Stimulated activated CD4-positive, alpha-beta T cell treated with anti-CD3 and anti-CD28 coated beads, Interleukin-12 subunit alpha, Interleukin-12 subunit beta, amount 100 ng/mL, for 48 hours (primary cell): ENCODE data around the gene IL13.

Experiments
- DNase-seq, 3 donors: peaks; one replicate each; pipeline ENCODE4 v3.0.0-alpha.2; 2020; ENCODE audit warnings: low read depth in 2 of 3, low spot score in 1 of 3

Gene IL13

GRCh38 chr5:132669966-132670882, 12.3 kb downstream of the IL13 start:
- no peak for DNase-seq

GRCh38 chr5:132671000-132671399, 13.0 kb downstream of the IL13 start:
- DNase-seq = no peak

DNA sequence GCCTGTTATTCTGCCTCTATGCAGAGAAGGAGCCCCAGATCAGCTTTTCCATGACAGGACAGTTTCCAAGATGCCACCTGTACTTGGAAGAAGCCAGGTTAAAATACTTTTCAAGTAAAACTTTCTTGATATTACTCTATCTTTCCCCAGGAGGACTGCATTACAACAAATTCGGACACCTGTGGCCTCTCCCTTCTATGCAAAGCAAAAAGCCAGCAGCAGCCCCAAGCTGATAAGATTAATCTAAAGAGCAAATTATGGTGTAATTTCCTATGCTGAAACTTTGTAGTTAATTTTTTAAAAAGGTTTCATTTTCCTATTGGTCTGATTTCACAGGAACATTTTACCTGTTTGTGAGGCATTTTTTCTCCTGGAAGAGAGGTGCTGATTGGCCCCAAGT, 15.5 kb downstream of the IL13 start:
- DNase-seq = no peak

GRCh38 chr5:132673939-132674630, 16.1 kb downstream of the IL13 start, which contains the start of gene IL4:
Gene IL4, plus strand, starts transcription at chr5:132673989. Its CDS starts 62 bp downstream, at chr5:132674051.
- no peak for DNase-seq

- DNase-seq = no peak
Observed at GRCh38 chr5:132674671-132675506, 16.9 kb downstream of the IL13 start.

GRCh38 chr5:132675936-132676689, 18.1 kb downstream of the IL13 start:
- DNase-seq = no peak

DNA sequence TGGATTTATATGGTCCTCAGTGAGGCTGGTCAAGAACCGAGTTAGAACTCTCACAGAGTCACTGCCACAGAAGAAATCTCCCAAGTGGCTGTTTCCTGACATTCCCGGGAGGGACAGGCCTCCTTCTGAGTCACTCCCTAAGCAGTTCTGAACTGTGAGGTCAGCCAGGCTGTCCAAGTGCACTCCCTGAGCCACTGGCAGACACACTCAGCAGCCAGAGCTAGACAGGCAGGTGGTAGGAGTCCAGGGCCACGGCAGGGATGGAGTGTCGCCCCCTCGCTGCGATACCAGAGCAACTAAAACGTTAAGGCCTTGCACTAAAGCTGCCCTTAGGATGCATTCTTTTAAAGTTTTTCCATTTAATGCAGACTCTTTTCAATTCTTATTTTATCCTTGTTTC, 19.2 kb downstream of the IL13 start:
- DNase-seq = no peak

- DNase-seq = no peak
Observed at GRCh38 chr5:132677682-132678400, 19.9 kb downstream of the IL13 start.

GRCh38 chr5:132678735-132679134, 20.8 kb downstream of the IL13 start:
- DNase-seq = no peak

DNA sequence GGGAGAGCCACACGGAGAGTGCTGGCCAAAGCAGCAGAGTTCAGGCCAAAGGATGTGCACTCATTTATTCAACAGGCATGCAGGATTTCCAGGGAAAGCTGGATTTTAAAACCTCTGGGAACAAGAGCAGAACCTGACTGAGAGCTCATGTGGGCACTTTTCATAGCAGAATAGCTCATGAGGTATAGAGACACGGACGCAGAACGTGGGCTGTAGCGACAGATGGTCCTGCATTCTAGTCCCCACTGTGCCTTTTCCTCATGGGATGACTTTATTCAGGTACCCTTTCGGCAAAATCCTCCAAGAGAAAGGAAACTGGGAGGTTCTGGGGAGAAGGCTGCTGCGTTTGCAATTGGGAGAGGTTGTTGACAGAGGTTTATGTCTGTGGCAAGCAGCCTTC, 21.2 kb downstream of the IL13 start:
- DNase-seq = no peak

GRCh38 chr5:132679717-132680380, 21.9 kb downstream of the IL13 start:
- DNase-seq = no peak

GRCh38 chr5:132680780-132681475, 23.0 kb downstream of the IL13 start:
- DNase-seq = no peak

DNA sequence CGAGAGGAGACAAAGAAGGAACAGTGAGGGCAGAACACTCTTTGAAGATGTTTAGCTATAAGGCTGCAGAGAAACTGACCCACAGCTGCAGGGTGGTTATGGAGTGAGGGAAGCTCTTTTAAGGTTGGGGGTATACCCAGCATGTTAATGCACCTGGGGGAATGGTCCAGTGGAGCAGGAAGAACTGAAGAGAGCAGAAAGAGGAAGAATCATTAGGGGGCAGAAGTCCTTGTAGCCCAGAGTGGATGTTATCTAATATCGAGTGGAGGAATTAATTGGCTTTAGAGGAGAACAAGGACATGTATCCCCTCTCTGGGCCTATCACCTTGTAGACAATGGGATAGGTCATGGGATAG, 23.5 kb downstream of the IL13 start:
- DNase-seq = no peak

GRCh38 chr5:132681983-132682382, 24.0 kb downstream of the IL13 start:
- no peak for DNase-seq

DNA sequence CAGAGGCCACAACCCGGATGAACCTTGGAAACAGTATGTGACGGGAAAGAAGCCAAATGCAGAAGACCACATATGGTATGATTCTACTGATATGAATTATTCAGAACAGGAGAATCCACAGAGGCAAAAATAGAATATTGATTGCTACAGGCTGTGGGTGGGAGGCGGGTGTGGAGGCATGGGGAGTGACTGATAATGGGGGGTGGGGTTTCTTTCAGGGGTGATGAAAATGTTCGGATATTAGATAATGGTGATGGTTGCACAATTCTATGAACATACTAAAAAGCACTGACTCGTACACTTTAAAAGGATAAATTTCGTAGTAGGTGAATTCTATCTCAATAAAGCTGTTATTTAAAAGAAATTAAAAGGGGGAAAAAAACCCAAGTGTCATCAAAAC, 26.5 kb downstream of the IL13 start:
- DNase-seq = no peak

DNA sequence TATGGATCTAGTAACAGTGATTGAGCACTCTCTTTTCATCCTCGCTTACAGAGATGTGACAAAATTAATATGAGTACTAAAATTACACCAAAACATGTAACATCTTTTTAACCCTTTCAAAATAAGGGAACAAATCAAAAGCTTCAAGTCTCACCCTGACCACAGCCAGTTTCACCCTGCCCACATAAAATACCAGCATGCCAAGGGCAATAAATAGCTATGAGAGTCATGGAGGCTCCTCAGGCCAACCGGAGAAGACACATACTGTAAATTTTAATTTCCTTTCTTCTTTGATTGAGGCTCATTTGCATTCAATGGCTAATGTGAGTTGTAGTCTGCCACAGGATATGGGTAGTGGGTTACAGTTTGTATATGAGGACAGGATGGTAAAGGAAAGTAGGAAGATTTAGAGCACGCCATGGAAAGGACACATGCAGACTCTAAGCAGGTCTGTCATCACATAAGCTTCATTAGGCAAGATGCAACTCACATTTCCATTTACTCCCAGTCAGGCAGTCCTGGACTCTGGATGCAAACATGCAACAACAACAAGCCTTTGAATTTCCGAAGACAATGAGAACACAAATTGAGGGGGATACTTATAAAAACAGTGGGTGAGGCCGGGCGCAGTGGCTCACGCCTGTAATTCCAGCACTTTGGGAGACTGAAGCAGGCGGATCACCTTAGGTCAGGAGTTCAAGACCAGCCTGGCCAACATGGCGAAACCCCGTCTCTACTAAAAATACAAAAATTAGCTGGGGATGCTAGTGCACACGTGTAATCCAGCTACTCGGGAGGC, 27.1 kb downstream of the IL13 start:
- no peak for DNase-seq

DNA sequence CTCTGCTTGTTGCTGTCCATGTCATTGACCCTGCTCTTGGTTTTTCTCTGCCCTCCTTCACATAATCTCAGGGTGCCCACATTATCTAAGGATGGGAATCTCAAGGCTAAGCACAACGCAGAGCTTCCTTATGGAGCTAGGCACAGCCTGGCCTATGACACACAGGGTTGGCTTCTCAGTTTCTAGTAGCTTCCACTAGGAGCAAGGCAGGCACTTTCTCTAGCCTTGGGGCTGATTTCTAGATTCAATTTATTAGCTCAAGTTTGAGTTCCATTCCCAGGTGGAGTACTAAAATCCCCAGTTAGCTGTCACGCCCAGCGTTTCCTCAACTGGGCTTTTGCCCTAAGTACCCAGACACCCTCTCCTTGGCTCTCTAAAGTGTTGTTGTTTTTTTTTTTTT, 28.2 kb downstream of the IL13 start:
- no peak for DNase-seq

DNA sequence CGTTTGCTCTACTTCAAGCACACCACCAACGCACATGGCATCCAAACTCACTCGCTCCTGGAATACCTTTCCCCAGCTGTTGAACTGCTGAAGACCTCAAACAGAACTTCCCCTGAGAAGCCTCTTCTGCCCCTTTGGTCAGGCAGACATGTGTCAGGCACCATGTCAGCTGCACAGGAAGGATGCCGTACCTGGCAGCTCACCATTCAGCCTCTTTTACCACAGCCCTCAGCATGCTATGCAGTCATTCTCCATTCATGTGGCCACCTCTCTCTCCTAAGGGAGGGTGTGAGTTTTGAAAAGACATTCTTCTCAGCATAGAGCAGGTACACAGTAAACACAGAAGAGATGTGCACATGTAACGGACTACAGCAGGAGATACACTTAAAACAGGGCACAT, 30.0 kb downstream of the IL13 start:
- no peak for DNase-seq
